ENCODE measurements around the gene IRAK1. TPM values are rescaled to one million over a fixed set of nuclear protein-coding genes. Genes with fewer than 3 reads are reported as not detected.
A peak's percentile ranks its signal among the peaks of the same experiment; 100 is the strongest.

The IRAK1 gene
- total and polyA plus RNA-seq, 5 donors from 2014 or later, result 23.7 to 64.7 (median 28.2) TPM

DNA sequence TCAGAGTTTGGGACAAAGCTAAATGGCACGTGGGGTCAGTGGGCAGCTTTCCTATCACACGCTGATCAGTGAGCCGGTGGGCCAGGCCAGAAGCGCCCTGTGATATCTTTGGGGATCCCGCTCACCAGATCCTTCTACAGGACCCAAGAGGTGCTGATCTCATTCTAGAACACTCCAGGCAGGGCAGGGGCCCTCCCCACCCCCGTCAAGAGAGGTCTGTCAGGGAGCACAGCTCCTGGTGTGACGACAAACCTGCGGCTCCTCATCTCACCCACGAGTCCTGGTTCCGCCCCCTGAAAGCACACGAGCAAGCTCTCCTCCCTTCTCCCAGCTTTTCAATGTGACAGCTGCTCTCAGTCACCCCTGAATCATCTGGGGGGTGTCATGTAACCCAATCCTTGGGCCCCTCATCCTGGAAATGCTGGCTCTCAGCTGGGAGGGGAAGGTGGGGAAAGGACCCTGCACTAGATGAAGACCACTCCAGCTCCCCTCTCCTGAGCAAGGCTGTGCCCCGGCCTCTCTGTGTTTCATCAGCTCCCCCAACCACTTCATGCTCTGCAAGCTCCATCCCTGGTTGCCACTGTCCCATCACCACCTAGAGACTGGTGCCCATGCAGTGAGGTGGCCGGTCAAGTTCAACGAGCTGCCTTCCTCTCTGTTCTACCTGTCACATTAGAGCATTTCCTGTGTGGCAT lies 52.7 kb downstream of the IRAK1 start:
- Mint-ChIP-seq H3K27ac (peak overlapping the region; percentile 89 to 97 (median 94)), H3K27me3 (peaks cover 4% of the 10 kb centered on the region), H3K4me1 (peaks cover 0 to 51% (median 12%) of the 10 kb centered on the region in 4 donors), H3K36me3 (peaks cover 11% of the 10 kb centered on the region), H3K9me3 (peaks cover 0 to 1% (median 0%) of the 10 kb centered on the region in 7 donors), H3K4me3 (peak overlapping the region; percentile 89 to 100 (median 98))
- peak overlapping the region; percentile 97 for H3K27ac ChIP-seq (ENCODE audit: insufficient read depth, low read length, poor library complexity, severe bottlenecking)
- H3K9me3 ChIP-seq (ENCODE audit: control insufficient read depth in 2 of 2, low read length in 2 of 2), result no peaks in the 10 kb centered on the region
- ATAC-seq (ENCODE audit: low read depth in 2 of 2) (no peak), DNase-seq (no peak)
- peaks cover 20% of the 10 kb centered on the region for H3K36me3 ChIP-seq (ENCODE audit: control insufficient read depth, insufficient read depth, low read length)
- peaks cover 42% of the 10 kb centered on the region for H3K4me1 ChIP-seq (ENCODE audit: control insufficient read depth, insufficient read depth, low read length, poor library complexity, severe bottlenecking)
- peak overlapping the region; percentile 73 for H3K4me3 ChIP-seq (ENCODE audit: low read depth, low read length)
- no peaks in the 10 kb centered on the region for H3K27me3 ChIP-seq (ENCODE audit: control insufficient read depth, insufficient read depth, low read length)

DNA sequence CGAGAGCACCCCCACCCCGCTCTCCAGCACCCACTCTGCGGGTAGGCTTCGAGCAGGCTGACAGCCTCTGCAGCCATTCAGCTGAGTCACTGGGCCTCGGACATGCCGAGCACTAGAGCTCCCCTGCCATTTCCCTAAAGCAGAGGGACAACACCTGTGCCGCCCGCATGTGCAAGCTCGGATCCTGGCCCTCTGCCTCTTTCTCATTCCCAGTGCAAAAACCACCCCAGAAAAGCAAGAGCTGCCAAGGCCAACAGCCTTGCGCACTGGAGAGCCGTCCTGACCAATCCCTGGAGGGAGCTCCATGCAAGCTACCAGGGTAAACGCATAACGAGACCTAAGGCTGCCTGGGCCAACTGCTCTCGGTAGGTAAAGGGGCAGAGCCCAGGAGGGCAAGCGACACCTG lies 53.4 kb downstream of the IRAK1 start:
- H3K27ac Mint-ChIP-seq, result peak overlapping the region in 2 of 3 donors; percentile 89 to 94
- H3K4me3 ChIP-seq (ENCODE audit: low read depth, low read length), result peak overlapping the region; percentile 73
- H3K9me3 ChIP-seq (ENCODE audit: control insufficient read depth in 2 of 2, low read length in 2 of 2), result no peaks in the 10 kb centered on the region
- no peaks in the 10 kb centered on the region for H3K27me3 ChIP-seq (ENCODE audit: control insufficient read depth, insufficient read depth, low read length)
- peaks cover 27% of the 10 kb centered on the region for H3K36me3 ChIP-seq (ENCODE audit: control insufficient read depth, insufficient read depth, low read length)
- H3K4me1 ChIP-seq (ENCODE audit: control insufficient read depth, insufficient read depth, low read length, poor library complexity, severe bottlenecking), result peaks cover 42% of the 10 kb centered on the region
- ATAC-seq (ENCODE audit: low read depth in 2 of 2) (no peak), DNase-seq (no peak)
- H3K27me3 Mint-ChIP-seq, result peaks cover under 1% of the 10 kb centered on the region
- peaks cover 0 to 1% (median 0%) of the 10 kb centered on the region in 7 donors for H3K9me3 Mint-ChIP-seq
- H3K4me1 Mint-ChIP-seq, result peaks cover 0 to 51% (median 12%) of the 10 kb centered on the region in 4 donors
- peak overlapping the region; percentile 97 for H3K27ac ChIP-seq (ENCODE audit: insufficient read depth, low read length, poor library complexity, severe bottlenecking)
- H3K36me3 Mint-ChIP-seq, result peaks cover 11% of the 10 kb centered on the region
- peak overlapping the region in 2 of 4 donors; percentile 34 to 100 for H3K4me3 Mint-ChIP-seq

DNA sequence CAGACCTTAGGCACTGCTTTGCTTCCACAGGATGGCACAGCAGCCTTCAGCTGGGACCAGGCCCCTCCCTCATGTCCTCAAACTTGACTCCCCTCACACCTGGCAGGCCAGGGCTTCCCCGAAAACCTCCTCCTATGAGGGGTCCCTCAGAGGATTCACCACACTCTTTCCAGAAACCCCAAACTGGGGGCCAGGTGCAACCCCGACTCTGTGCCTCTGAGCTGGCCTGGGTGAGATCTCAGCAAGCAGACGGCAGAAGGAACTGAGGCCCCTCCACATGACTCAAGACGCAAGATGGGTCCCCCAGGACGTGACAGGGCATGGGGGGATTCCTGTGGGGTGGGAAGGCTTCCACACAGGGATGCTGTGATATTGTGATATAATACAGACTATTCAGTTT lies 54.3 kb downstream of the IRAK1 start:
- H3K4me1 Mint-ChIP-seq, result peaks cover 0 to 51% (median 12%) of the 10 kb centered on the region in 4 donors
- Histone ChIP-seq H3K36me3 (ENCODE audit: control insufficient read depth, insufficient read depth, low read length) (peaks cover 35% of the 10 kb centered on the region), H3K27me3 (ENCODE audit: control insufficient read depth, insufficient read depth, low read length) (no peaks in the 10 kb centered on the region), H3K9me3 (ENCODE audit: control insufficient read depth in 2 of 2, low read length in 2 of 2) (no peaks in the 10 kb centered on the region), H3K4me3 (ENCODE audit: low read depth, low read length) (no peak overlapping the region), H3K4me1 (ENCODE audit: control insufficient read depth, insufficient read depth, low read length, poor library complexity, severe bottlenecking) (peaks cover 42% of the 10 kb centered on the region), H3K27ac (ENCODE audit: insufficient read depth, low read length, poor library complexity, severe bottlenecking) (no peak overlapping the region)
- peaks cover 18% of the 10 kb centered on the region for H3K36me3 Mint-ChIP-seq
- H3K27ac Mint-ChIP-seq, result peak overlapping the region in 2 of 3 donors; percentile 62 to 87
- H3K27me3 Mint-ChIP-seq, result no peaks in the 10 kb centered on the region
- H3K4me3 Mint-ChIP-seq, result peak overlapping the region in 3 of 4 donors; percentile 15 to 65 (median 48)
- ATAC-seq (ENCODE audit: low read depth in 2 of 2) (no peak), DNase-seq (no peak)
- H3K9me3 Mint-ChIP-seq, result peaks cover 0 to 1% (median 0%) of the 10 kb centered on the region in 7 donors

DNA sequence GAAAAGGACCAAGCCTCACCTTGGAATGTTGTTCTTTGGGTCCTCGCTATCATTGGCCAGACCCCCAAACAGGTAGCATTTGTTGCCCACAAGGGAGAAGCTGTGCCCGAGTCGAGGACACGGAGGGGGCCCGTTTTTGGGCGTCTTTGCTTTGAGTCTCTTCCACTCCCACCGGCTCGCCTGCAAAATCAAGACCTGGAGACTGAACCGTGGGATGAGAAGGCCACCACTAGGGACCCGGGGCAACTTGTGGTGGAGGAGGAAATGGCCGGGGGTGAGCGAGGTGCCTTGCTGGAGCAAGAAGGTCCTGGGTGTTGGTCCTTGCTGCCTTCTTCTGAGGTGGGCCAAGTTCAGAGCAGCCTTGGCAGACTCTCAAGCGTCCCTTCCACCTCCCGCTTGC lies 55.6 kb downstream of the IRAK1 start:
- H3K4me1 ChIP-seq (ENCODE audit: control insufficient read depth, insufficient read depth, low read length, poor library complexity, severe bottlenecking), result peaks cover 35% of the 10 kb centered on the region
- Mint-ChIP-seq H3K36me3 (peaks cover 16% of the 10 kb centered on the region), H3K4me1 (peaks cover 0 to 45% (median 12%) of the 10 kb centered on the region in 4 donors), H3K27ac (no peak overlapping the region), H3K27me3 (no peaks in the 10 kb centered on the region), H3K4me3 (peak overlapping the region in 1 of 4 donors; percentile 19), H3K9me3 (peaks cover 0 to 1% (median 0%) of the 10 kb centered on the region in 7 donors)
- DNase-seq, result no peak
- no peaks in the 10 kb centered on the region for H3K9me3 ChIP-seq (ENCODE audit: control insufficient read depth in 2 of 2, low read length in 2 of 2)
- no peak overlapping the region for H3K4me3 ChIP-seq (ENCODE audit: low read depth, low read length)
- no peak for ATAC-seq (ENCODE audit: low read depth in 2 of 2)
- H3K27me3 ChIP-seq (ENCODE audit: control insufficient read depth, insufficient read depth, low read length), result no peaks in the 10 kb centered on the region
- H3K27ac ChIP-seq (ENCODE audit: insufficient read depth, low read length, poor library complexity, severe bottlenecking), result no peak overlapping the region
- H3K36me3 ChIP-seq (ENCODE audit: control insufficient read depth, insufficient read depth, low read length), result peaks cover 46% of the 10 kb centered on the region

DNA sequence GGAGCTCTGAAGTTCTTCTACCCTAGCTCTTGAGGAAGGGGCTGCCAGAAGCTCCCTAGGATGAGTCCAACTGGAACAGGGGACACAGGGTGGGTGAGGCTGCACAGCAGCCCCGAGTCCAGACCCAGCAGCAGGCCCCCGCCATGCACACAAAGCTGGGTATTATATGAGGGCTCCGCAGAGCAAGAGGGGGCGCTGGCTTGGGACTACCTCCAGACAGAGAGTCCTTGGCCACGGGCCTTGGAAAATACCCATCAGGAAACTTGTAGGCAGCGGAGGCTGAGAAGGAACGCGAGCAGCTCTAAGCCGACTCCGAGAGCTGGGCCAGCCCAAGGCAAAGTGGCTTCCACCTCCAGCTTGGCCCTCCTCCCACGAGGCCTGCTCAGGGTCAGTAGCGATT lies 56.2 kb downstream of the IRAK1 start:
- DNase-seq, result no peak
- Histone ChIP-seq H3K27me3 (ENCODE audit: control insufficient read depth, insufficient read depth, low read length) (no peaks in the 10 kb centered on the region), H3K4me1 (ENCODE audit: control insufficient read depth, insufficient read depth, low read length, poor library complexity, severe bottlenecking) (peaks cover 30% of the 10 kb centered on the region), H3K4me3 (ENCODE audit: low read depth, low read length) (no peak overlapping the region), H3K9me3 (ENCODE audit: control insufficient read depth in 2 of 2, low read length in 2 of 2) (no peaks in the 10 kb centered on the region), H3K36me3 (ENCODE audit: control insufficient read depth, insufficient read depth, low read length) (peaks cover 52% of the 10 kb centered on the region), H3K27ac (ENCODE audit: insufficient read depth, low read length, poor library complexity, severe bottlenecking) (no peak overlapping the region)
- Mint-ChIP-seq H3K9me3 (peaks cover 0 to 1% (median 0%) of the 10 kb centered on the region in 7 donors), H3K36me3 (peaks cover 16% of the 10 kb centered on the region), H3K4me1 (peaks cover 0 to 41% (median 12%) of the 10 kb centered on the region in 4 donors), H3K27ac (no peak overlapping the region), H3K27me3 (no peaks in the 10 kb centered on the region), H3K4me3 (no peak overlapping the region)
- no peak for ATAC-seq (ENCODE audit: low read depth in 2 of 2)

DNA sequence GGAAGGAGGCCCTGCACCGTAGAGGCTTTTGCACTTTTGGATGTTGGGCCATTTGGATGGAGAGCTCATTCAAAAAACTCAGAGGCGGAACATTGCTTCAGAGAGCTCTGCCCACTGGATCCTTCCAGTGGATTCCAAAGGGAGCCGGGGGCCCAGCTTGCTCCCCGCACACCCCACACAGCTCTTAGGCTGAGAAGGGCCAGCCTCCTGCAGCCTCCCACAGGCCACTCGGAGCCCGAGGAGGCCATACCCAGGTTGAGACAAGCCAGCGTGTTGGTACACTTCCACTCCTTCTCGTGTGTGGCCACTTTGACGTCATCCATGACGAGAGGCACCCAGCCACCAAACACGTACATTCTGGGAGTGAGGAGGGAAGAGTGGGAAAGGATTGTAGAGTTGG lies 58.4 kb downstream of the IRAK1 start:
- H3K9me3 ChIP-seq (ENCODE audit: control insufficient read depth in 2 of 2, low read length in 2 of 2), result no peaks in the 10 kb centered on the region
- no peak for DNase-seq
- no peaks in the 10 kb centered on the region for H3K27me3 ChIP-seq (ENCODE audit: control insufficient read depth, insufficient read depth, low read length)
- no peak overlapping the region for H3K4me3 ChIP-seq (ENCODE audit: low read depth, low read length)
- ATAC-seq (ENCODE audit: low read depth in 2 of 2), result no peak
- peaks cover 0 to 19% (median 0%) of the 10 kb centered on the region in 4 donors for H3K4me1 Mint-ChIP-seq
- H3K36me3 Mint-ChIP-seq, result peaks cover 23% of the 10 kb centered on the region
- no peak overlapping the region for H3K27ac Mint-ChIP-seq
- H3K4me1 ChIP-seq (ENCODE audit: control insufficient read depth, insufficient read depth, low read length, poor library complexity, severe bottlenecking), result peaks cover 9% of the 10 kb centered on the region
- no peak overlapping the region for H3K4me3 Mint-ChIP-seq
- H3K9me3 Mint-ChIP-seq, result peaks cover 0 to 3% (median 0%) of the 10 kb centered on the region in 7 donors
- no peak overlapping the region for H3K27ac ChIP-seq (ENCODE audit: insufficient read depth, low read length, poor library complexity, severe bottlenecking)
- H3K36me3 ChIP-seq (ENCODE audit: control insufficient read depth, insufficient read depth, low read length), result peaks cover 72% of the 10 kb centered on the region
- no peaks in the 10 kb centered on the region for H3K27me3 Mint-ChIP-seq

DNA sequence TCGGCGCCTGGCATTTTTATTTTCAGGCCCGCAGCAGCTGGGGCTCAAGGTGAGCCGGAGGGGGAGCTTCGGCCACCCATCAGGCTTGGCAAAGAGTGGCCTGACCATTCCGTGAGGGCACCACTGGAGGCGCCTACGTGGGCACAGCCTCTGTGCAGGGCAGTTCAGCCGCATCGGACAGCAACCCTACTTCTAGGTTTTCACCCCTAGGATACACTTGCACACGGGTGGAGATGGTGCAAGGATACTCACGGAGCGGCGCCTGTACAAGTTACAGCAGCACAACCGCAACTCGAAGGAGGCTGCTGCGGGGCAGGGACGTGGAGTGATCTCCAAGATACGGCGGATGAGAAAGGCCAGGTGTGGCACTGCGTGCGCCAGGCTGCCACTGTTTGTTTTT lies 58.9 kb downstream of the IRAK1 start:
- peaks cover 26% of the 10 kb centered on the region for H3K36me3 Mint-ChIP-seq
- H3K27ac Mint-ChIP-seq, result no peak overlapping the region
- Histone ChIP-seq H3K27me3 (ENCODE audit: control insufficient read depth, insufficient read depth, low read length) (no peaks in the 10 kb centered on the region), H3K4me1 (ENCODE audit: control insufficient read depth, insufficient read depth, low read length, poor library complexity, severe bottlenecking) (peaks cover 4% of the 10 kb centered on the region), H3K9me3 (ENCODE audit: control insufficient read depth in 2 of 2, low read length in 2 of 2) (no peaks in the 10 kb centered on the region), H3K4me3 (ENCODE audit: low read depth, low read length) (no peak overlapping the region), H3K27ac (ENCODE audit: insufficient read depth, low read length, poor library complexity, severe bottlenecking) (no peak overlapping the region), H3K36me3 (ENCODE audit: control insufficient read depth, insufficient read depth, low read length) (peaks cover 77% of the 10 kb centered on the region)
- ATAC-seq (ENCODE audit: low read depth in 2 of 2) (no peak), DNase-seq (no peak)
- no peak overlapping the region for H3K4me3 Mint-ChIP-seq
- H3K27me3 Mint-ChIP-seq, result no peaks in the 10 kb centered on the region
- peaks cover 0 to 14% (median 0%) of the 10 kb centered on the region in 4 donors for H3K4me1 Mint-ChIP-seq
- H3K9me3 Mint-ChIP-seq, result peaks cover 0 to 3% (median 0%) of the 10 kb centered on the region in 7 donors
